Suppressor macrophage treated with lipopolysaccharide for 1 hour (primary cell): ENCODE data around the gene PPP1R14C.

ENCODE experiments used
- DNase-seq, 3 donors: peaks; one replicate each; pipeline ENCODE4 v3.0.0-alpha.2; 2020 to 2022

PPP1R14C gene

DNA sequence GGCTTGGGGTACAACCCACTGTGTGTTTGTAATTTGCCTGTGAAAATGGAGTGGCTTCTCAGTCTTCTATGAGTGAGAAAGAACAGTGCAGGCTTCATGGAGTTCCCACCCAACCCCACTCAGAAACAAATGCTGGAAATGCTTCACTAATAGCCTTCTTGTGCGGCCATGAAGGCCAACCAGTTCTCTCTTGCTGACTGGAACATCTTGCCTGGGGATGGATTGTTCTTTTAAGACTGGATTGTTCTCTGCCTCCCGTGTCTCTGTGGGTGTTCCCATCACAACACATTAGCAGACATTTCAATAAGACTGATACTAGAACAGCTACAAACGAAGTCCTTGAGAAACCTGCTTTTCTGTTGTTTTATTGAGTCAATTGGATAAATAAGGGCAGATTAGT is 110.6 kb downstream of the PPP1R14C start:
- no peak for DNase-seq

DNA sequence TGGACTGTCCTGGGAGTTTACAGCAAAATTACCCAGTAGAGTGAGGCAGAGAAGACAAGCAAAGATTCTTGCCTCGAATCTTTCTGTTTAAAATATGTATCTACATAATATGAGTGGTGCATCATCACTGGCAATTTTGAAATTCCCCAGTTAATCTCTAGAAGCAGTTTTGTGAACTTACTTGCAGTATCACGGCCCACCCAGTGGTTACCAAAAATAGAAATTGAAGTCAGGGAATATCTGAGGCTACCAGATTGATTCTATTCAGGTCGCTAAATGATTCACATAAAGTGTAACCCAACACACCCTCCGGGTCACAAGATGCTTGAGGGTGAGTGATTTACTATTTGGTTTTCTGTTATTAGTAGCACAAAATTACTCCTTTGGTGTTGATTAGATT is 111.9 kb downstream of the PPP1R14C start:
- no peak for DNase-seq

DNA sequence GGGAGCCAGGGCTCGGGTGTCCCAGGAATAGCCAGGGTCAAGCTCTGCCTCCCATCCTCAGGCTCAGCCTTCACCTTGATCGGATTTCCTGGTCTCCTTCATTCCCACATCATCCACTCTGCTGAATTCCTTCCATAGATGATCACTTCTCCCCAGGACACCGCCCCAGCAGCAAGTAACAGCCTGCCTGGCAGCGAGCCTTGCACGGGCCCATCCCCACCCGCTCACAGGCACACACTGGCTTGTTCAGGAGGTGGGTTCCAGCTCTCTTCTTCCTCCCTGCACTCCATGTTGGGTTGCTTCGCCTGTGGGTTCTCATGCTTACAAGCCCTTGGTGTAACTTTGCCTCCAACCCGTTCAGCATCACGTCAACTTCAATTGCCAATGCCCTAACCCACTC is 113.0 kb downstream of the PPP1R14C start:
- no peak for DNase-seq

DNA sequence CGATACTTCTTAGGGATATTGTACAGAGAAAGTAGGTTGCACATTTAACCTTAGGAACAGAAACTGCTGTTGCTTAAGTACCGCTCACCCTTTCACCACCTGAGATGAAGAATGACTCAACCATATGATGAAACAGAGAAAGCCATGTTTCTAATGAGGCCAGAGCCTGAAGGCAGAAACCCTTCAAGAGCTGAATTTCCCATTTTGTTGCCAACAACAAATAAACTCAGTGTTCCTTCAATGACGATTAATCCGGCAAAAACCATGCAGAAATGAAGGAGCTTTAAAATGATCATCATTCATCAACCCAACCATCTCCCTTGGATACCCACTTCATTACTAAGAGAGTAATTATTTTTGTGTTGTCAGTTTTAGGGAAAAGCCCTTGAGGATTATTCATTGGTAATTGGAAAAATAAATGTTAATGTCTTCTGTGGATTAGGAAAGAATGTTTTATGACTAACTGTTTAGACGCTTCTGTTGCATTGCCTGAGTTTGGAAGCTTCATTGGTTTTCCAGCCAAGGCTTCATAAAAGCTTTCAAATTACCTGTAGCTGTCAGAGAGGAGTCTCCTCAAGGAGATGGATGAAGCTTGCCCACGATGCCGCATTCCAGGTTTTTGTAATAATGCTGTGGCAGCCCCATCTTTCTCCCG is 113.9 kb downstream of the PPP1R14C start:
- DNase-seq, result peak in 2 of 3 donors; percentile 37 to 48

- DNase-seq, result no peak
Observed at GRCh38 chr6:150258381-150258780, 115.5 kb downstream of the PPP1R14C start.

DNA sequence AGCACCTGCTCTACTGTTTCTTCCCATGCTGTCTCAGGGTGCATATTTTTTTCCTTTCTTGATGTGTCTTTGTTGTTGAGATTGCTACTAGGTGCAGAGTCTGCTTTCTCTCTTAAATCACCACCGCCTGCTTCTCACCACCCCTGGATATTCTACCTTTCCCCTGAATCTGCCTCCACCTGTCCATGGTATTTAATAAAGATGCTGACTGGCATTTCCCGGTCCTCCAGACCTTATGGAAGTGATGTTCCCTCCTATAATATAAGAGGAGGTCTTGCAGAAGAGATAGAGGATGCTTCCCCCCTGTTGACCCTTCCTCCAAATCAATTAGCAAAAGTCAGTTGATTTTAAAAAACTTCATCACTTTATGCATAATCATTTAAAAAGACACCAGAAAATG is 118.1 kb downstream of the PPP1R14C start:
- no peak for DNase-seq

DNA sequence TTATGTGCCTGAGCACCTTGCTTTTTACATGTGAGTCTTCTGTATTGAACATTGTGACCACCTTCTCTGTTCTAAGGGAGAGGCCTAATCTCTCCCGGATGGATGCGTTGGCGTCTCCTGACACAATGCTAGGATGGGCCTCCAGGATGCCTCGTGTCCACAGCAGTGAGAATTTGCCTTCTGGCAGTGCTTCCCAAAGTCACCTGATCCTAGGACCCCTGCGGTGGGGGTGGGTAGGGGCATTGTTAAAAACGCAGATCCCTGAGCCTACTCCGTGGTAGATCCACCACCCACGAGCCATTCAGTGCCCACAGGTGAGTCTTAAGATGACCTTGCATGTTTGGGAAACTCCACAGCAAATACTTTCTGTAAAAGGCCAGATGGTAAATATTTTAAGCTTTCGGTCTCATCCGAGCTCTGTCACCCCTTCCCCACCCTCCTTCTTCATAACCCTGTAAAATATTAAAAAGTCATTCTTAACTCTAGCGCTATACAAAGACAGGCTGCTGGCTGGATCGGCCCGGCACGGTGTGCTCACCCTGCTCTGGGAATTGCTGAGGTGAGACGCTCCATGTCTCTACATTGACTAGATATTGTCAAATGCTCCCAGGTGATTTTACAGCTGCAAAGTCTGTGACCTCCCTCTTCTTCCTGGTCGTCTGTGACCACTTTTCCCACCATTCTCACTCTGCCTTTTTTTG is 119.3 kb downstream of the PPP1R14C start:
- DNase-seq, result no peak

GRCh38 chr6:150263765-150264404 is 121.0 kb downstream of the PPP1R14C start:
- no peak for DNase-seq

- DNase-seq, result no peak
Observed at GRCh38 chr6:150266309-150266708, 123.5 kb downstream of the PPP1R14C start.

DNA sequence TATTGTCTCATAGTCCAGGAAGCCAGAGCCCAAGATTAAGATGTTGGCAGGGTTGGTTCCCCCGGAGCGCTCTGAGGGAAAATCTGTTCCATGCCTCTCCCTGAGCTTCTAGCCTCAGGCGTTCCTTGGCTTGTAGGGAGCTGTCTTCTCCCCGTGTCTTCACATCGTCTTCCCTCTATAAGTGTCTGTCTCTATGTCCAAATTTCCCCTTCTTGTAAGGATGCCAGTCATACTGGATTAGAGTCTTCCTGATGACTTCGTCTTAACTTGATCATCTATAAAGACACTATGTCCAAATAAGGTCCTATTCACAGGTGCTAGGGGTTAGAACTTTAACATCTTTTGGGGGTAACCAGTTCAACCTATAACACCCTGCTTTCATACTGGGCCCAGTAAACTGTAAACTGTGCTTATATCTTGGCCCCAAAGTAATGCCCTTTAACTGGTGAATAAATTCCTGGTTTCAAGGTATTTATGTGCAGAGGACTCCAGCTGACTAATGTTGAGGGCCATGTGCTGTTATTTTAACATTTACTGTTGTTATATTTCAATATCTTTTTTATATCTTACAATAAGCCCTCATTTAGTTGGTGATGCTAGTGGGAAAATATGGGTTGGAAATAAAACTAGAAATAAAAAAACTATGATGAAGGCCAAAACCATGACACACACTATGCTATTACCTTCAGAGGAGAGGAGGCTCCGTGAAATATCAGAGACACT is 124.3 kb downstream of the PPP1R14C start:
- no peak for DNase-seq

GRCh38 chr6:150267686-150268561 is 125.1 kb downstream of the PPP1R14C start:
- DNase-seq, result no peak

- DNase-seq, result no peak
Observed at GRCh38 chr6:150269130-150269856, 126.4 kb downstream of the PPP1R14C start.

GRCh38 chr6:150269857-150270223 is 127.0 kb downstream of the PPP1R14C start:
- DNase-seq, result peak in 1 of 3 donors; percentile 18

DNA sequence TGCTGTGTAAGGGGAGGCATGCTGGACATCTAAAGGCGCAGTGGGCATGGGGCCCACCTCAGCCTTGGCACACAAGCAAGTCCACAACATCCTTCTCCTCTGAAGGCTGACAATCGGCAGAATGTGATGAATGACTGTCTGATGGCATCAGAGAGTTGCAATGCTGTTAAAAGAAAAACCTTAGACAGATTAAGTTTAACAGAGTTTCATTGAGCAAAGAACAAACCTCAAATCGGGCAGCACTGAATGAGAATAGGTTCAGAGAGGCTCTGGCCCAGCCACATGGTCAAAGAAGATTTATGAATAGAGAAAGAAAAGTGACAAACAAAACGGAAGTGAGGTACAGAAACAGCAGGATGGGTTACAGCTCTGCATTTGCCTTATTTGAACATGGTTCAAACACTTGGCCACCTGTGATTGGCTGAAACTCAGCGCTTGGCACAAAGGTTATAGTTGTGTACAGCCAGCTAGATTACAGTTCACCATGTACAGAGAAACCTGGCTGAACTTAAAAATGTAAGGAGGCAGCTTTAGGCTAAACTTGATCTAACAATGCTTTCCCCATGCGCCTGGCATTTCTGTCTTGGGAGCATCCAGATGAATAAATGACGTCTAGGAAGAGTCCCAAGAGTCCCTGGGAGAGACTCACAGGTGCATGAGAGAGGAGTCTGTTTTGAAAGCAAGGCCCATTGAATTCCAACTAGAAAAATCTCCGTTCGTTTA is 127.6 kb downstream of the PPP1R14C start:
- DNase-seq, result no peak

DNA sequence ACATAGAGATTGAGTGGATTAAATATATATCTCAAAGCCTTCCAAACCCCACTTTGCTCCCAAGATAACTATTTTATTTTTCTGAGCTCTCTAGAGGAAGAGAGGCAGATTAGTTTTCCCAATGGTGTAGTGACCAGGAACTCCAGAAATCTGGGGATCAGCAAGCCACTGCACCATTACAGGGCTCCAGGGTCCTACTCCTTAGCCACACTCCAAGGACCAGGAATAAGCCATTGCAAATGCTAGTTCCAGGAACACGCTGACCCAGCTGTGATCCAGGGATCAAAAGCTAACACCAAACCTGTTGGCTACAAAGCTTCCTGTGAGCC is 128.3 kb downstream of the PPP1R14C start:
- DNase-seq, result no peak

DNA sequence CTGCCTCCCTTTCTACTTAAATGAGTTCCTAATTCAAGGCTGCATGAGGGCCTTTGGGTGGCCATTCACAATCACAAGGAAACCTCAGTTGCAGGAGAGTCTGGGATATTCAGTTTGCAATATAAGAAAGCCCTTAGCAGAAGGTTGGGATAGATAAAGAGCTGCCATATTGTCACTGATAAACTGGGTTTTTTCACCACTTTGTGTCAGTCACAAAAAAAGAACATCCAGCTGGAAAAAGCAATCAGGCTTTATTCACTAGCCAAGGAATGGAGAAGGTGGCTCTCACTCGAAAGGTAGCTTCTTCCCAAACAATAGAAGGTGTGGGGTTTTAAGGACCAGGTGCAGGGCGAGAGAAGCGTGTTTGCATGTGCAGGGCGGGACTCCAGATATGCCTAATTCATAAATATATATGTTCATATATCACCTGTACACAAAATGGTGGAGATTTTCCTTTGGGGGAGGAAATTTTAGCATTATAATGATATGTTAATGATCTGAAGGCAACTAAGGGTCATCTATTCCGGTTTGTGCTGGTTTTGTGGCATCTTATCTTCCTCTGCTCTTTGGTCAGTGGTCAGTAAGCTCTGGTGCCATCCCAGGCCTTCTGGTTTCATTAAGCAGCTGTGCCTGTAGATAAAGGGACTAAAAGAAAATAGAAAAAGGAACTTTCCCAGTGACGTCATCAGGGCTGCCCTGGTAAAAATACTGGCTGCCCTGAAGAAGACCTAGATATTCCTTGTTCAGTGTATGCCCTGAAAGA is 128.8 kb downstream of the PPP1R14C start:
- DNase-seq, result peak; percentile 55 to 66 (median 58)

- peak in 1 of 3 donors; percentile 30 for DNase-seq
Observed at GRCh38 chr6:150272264-150272975, 129.6 kb downstream of the PPP1R14C start.

DNA sequence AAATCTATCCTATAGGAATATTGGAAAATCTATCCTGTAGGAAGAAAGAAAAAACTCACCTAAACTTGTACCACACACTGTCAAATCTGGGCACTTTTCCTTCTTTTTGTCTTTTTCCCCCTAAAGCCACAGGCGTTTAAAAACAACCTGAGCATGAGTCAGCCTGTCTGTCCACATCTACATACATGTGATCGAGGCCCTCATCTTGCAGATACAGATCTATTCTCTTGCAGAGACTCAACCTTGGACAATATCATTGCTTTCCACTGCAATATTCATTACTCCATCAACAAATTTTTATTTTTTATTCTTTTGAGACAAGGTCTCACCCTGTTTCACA is 130.1 kb downstream of the PPP1R14C start:
- no peak for DNase-seq

GRCh38 chr6:150273457-150274309 is 130.8 kb downstream of the PPP1R14C start:
- DNase-seq, result no peak
